Frontal cortex (tissue), 1 donor: ENCODE data around the gene PIGQ. TPM values are rescaled to one million over a fixed set of nuclear protein-coding genes. Genes with fewer than 3 reads are reported as not detected.

ENCODE experiments used
- small RNA-seq: library from RNA; depleted of rRNA; stranded (forward); fragments of <200 nt; gene quantifications from one replicate; pipeline ENCODE3, GENCODE V24; 2014
- total RNA-seq: library from RNA; depleted of rRNA; stranded (reverse); fragments of >200 nt; gene quantifications from one replicate; pipeline ENCODE4 v1.2.3, GENCODE V29; 2014

Gene PIGQ
- total RNA-seq, 1 donor from 2014 or later, result 16.7 TPM

Small RNAs within 50 kb of the gene (small RNA-seq; reads per million reads assigned to genes)
- gene MIR3176 (0.56 reads per million, percentile 44 among the genes with 10 or more reads in this experiment), gene MIR5587 (not detected), gene Z98883.1 (not detected)

Other genes starting within 250 kb of the PIGQ start
- 24.5 TPM for gene AXIN1, start 217.2 kb upstream of the PIGQ start, total RNA-seq
- 44.8 TPM for gene MRPL28, start 199.4 kb upstream of the PIGQ start, total RNA-seq
- 18.8 TPM for gene PGAP6, start 188.0 kb upstream of the PIGQ start, total RNA-seq
- 12.6 TPM for gene NME4, start 172.8 kb upstream of the PIGQ start, total RNA-seq
- gene DECR2, start 168.1 kb upstream of the PIGQ start, total RNA-seq, result 7.7 TPM
- 26.5 TPM for gene RAB11FIP3, start 144.3 kb upstream of the PIGQ start, total RNA-seq
- 7.3 TPM for gene CAPN15, start 42.3 kb upstream of the PIGQ start, total RNA-seq
- not detected for gene PRR35, start 9.6 kb upstream of the PIGQ start, total RNA-seq
- 0.41 TPM for gene NHLRC4, start 3.0 kb upstream of the PIGQ start, total RNA-seq
- gene RAB40C, start 20.1 kb downstream of the PIGQ start, total RNA-seq, result 25.3 TPM
- gene WFIKKN1, start 61.0 kb downstream of the PIGQ start, total RNA-seq, result 0.41 TPM
- gene METTL26, start 66.3 kb downstream of the PIGQ start, total RNA-seq, result 31.8 TPM
- 9.8 TPM for gene MCRIP2, start 71.9 kb downstream of the PIGQ start, total RNA-seq
- 8.2 TPM for gene WDR90, start 79.4 kb downstream of the PIGQ start, total RNA-seq
- gene RHOT2, start 98.2 kb downstream of the PIGQ start, total RNA-seq, result 17.9 TPM
- gene RHBDL1, start 105.7 kb downstream of the PIGQ start, total RNA-seq, result 2.0 TPM
- gene STUB1, start 110.4 kb downstream of the PIGQ start, total RNA-seq, result 77.5 TPM
- gene JMJD8, start 114.4 kb downstream of the PIGQ start, total RNA-seq, result 10.2 TPM
- 2.9 TPM for gene WDR24, start 120.4 kb downstream of the PIGQ start, total RNA-seq
- 4.5 TPM for gene FBXL16, start 135.8 kb downstream of the PIGQ start, total RNA-seq
- 23.6 TPM for gene METRN, start 145.2 kb downstream of the PIGQ start, total RNA-seq
- 13.0 TPM for gene ANTKMT, start 151.2 kb downstream of the PIGQ start, total RNA-seq
- gene CCDC78, start 156.5 kb downstream of the PIGQ start, total RNA-seq, result 4.5 TPM
- gene HAGHL, start 157.1 kb downstream of the PIGQ start, total RNA-seq, result 11.4 TPM
- gene CIAO3, start 171.0 kb downstream of the PIGQ start, total RNA-seq, result 50.1 TPM
- not detected for gene MSLN, start 190.8 kb downstream of the PIGQ start, total RNA-seq
- 12.6 TPM for gene RPUSD1, start 218.4 kb downstream of the PIGQ start, total RNA-seq
- gene CHTF18, start 218.7 kb downstream of the PIGQ start, total RNA-seq, result 9.8 TPM
- not detected for gene GNG13, start 230.8 kb downstream of the PIGQ start, total RNA-seq